Globus pallidus (tissue), 1 donor: ENCODE data around the gene ENTREP3.
A peak's percentile ranks its signal among the peaks of the same experiment; 100 is the strongest.
"Not testable (repeated sequence)": the region's sequence is repeated elsewhere in the genome, so short reads cannot be mapped to it uniquely, and the experiment has no call there.

Experiments
- DNase-seq: peaks from one replicate; pipeline ENCODE4 v3.0.0-alpha.2; 2015; ENCODE audit warnings: low spot score

The ENTREP3 gene, protein sequence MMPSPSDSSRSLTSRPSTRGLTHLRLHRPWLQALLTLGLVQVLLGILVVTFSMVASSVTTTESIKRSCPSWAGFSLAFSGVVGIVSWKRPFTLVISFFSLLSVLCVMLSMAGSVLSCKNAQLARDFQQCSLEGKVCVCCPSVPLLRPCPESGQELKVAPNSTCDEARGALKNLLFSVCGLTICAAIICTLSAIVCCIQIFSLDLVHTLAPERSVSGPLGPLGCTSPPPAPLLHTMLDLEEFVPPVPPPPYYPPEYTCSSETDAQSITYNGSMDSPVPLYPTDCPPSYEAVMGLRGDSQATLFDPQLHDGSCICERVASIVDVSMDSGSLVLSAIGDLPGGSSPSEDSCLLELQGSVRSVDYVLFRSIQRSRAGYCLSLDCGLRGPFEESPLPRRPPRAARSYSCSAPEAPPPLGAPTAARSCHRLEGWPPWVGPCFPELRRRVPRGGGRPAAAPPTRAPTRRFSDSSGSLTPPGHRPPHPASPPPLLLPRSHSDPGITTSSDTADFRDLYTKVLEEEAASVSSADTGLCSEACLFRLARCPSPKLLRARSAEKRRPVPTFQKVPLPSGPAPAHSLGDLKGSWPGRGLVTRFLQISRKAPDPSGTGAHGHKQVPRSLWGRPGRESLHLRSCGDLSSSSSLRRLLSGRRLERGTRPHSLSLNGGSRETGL

DNA sequence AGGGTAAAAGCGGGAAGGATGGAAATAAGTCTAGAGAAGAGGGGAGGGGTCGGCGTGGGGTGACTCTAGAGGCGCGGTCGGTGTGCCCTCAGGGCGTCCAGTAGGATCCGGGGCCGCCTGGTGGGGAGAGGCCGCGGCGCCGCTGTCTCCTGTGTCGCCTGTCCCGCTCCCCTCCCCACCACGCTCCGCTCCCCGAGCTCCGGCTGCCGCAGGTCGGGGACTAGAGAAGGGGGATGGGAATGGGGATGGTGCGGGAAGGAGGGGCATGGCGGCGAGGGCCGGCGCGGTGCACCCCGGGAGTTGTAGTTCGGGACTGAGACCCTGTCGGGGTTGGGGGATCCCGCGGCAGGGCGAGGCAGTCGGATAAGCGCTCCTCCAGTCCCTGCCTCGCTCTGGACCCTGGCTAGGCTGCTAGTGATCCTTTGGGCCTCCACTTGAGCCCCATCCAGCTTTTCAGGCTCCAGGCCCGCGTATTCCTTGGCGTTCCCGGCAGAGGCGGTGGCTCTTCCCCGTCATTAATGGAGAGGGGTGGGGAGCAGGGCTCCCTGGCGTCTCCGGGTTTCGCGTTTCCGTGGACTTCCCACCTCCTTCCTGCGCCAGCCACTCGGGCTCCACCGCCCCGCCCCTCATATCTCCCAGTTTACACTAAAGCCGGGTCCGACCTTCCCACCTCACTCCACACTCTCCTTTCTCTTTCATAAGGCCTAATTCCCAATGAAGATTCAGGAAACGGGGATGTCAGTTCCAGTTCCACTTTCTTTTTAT is at the start of gene ENTREP3:
ENTREP3 (minus strand) TSS at position 241 of the 765 bp plus-strand sequence. CDS start 606 bp downstream, outside the sequence.
- peak; percentile 89 for DNase-seq

DNA sequence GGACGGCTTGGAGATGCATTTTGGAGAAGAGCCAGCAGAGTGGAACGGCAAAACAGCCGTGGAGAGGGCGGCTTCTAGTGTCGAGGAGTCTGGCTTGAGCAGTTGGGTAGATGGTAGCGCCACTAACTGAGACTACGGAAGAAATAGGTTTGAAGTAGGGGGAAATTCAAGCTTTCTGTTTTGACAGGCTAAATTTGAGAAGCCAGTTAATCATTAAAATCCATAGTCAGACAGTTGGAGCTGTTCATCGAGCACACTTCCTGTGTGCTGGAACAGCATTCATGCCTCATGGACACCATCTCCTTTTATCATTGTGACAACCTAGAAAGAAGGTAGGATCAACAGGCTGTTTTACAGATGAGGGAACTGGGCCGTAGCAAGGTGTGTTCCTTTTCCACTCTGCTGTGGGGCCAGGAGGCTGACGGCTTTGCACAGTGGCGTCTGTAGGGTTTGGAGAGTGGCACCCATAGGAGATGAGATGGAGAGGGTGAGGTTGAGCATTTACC is 49.3 kb upstream of the ENTREP3 start:
- DNase-seq, result no peak

DNA sequence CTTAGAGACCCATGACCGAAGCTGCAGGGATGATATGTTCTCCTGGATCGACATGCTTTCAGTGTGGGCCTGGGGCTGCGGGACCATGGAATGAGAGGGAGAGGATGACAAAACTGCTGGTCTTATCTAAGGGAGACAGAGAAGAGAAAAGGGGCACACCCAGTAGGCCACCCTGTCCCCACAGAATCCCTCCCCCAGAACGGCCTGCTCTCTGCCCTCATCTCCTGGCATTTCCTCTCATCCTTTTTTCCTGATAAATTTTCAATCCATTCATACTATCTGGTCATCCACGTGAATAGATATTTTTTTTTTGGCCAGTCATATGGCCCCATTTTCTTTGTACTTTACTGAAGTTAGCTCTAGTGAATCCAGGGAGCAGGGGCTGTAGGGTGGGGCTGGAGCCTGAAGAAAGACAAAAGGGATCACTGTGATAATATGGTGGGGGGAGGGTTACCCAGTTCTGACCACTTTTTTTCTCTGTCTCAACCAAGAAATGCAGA is 46.1 kb upstream of the ENTREP3 start, which contains the start of gene PKLR:
PKLR (minus strand) TSS at position 97 of the 500 bp plus-strand sequence; CDS start at position 54, 43 bp downstream.
- DNase-seq, result no peak

DNA sequence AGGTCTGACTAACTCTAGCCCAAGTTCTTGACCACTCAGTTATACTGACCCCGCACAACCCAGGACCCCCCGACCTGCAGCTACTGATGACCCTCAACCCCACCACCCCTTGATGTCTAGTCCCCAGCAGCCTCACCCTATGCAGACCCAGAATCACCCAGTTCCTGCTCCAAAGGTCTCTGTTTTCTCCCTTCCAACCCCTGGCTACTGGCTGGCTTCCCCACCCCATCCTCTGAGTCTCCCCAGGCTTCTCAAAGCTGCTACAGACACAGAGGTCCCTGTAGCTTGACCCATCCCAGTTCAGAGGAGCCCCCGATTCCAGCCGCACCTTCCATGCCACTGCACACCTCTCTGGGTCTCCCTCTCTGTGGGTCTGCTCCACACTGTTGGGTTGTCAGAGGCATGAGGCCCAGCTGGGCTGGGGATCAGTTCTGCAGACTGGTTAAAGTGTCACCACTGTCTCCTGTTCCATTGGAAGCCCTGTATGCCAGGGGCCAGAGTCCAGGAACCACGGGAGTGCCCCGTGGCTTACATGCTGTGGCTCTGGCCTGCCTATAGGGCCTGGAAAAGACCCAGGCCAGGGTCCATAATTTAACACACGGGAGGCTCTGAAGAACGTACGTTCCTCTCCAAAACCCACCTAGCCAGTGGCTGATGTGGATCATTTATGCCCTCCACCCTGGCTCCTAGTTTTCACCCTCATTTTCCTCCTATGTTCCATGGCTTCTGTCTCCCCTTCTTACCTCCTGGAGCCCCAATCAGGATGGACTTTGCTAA is 45.5 kb upstream of the ENTREP3 start:
- no peak for DNase-seq

DNA sequence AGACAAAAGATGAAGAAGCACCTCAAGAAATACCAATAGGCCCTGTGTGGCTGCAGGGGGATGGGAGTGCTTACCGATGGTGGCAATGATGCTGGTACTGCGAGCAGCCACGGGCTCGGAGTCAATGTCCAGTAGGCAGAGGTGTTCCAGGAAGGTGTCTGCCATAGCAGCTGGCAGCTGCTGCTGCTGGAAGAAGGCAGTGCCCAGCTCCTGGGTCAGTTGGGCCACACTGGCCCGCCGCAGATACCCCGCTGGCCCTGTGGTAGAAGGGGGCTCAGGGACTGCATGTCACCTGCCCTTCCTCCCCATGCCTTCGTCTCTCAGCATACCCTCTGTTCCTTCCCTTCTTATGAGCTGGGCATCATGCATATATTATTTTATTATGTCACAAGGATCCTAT is 44.7 kb upstream of the ENTREP3 start:
- no peak for DNase-seq

DNA sequence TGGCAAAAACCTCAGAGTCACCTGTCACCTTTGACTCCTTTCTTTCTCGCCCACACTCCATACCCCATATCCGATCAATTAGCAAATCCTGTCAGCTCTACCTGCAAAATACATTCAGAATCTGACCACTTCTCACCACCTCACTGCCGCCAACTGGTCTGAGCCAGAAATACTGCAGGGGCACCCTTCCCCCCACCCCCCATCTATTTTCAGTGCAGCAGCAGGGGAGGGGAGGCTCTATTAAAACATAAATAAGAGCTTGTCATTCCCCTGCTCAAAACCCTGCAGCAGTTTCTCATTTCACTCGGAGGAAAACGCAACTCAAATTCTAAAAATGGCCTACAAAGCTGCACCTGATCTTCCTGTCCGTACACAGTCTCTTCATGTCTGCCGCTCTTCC is 42.1 kb upstream of the ENTREP3 start:
- DNase-seq, result no peak

DNA sequence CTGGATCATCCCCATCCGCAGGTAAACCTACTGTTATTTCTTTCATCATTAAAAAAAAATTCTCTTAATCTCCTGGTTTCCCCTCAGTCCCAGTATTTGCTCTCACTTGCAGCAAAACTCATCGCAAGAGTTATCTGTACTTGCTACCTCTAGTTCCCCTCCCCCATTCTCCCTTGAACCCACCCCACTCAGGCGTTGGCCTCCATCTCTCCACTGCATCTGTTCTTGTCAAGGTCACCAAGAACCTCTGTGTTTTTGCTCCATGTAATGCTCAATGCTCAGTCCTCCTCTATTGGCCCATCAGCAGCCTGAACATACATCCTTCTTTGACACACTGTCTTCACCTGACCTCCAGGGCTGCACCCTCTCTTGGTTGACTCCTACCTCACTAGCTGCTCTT is 41.4 kb upstream of the ENTREP3 start:
- no peak for DNase-seq

DNA sequence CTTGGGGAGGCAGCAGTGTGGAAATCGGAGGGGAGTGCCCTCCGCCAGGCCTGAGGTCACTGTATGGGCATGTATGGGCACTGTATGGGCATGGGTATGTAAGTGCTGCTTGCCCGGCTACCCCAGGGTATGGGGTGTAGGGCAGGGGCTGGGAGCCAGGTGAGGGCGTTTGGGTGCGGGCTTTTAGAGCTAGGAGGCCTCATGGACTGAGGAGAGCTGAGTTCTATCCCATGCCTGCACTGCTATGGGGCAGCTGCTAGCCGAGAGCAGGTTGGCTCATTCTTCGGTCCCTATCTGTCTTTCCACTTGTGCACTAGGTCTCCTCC is 40.6 kb upstream of the ENTREP3 start:
- no peak for DNase-seq

DNA sequence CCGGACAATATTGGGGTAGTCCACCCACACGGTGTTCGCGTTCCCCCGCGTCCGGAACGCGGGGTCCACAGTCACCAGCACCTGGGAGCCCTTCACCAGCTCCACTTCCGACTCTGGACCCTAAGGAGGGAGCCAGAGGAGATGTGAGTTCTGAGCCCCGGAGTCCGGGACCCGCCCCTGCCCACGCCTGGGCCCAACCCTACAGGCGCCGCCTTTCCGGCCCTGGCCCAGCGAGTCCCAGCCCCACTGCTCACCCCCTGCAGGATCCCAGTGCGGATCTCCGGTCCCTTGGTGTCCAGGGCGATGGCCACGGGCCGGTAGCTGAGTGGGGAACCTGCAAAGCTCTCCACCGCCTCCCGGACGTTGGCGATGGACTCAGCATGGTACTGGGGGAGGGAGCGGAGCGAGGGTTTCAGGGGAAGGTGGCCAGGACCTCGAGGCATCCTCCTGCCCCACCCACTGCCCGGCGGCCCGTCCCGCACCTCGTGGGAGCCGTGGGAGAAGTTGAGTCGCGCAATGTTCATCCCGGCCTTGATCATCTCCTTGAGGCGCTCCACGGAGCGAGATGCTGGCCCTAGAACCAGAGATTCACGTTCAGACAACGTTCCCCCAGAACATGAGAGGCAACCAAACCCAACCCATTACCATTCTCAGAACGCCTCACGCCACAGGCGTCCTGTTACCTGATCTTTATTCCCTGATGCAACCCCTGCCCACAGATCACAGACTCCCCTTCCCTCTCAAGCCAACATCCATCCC is 40.1 kb upstream of the ENTREP3 start:
- no peak for DNase-seq

DNA sequence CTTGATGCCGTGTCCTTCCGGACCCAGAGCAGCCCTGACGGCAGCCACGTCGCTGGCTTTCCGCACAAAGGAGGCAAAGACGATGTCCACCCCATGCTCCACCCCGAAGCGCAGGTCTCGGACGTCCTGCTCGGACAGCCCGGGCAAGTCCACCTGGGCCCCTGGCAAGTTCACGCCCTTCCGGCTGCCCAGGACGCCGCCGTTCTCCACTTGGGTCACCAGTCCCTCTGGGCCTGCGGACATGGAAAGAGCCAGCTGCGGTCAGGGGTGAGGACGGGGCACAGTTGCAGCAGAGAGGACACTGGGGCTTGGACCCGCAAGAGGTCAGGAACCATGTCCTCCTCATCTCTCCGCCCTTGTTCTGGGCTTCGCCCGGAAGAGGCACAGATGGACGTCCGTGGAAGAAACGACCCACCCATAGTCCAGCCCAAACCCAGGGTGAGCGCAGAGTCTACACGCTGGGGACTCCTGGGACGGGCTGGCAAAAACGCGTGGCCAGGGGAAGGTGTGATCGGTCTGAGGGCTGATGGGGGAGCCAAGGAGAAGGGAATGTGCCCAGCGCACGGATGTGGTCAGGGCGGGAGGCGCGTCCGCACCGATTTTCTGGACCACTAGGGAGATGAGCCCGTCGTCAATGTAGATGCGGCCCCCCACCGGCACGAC is 39.4 kb upstream of the ENTREP3 start:
- no peak for DNase-seq

DNA sequence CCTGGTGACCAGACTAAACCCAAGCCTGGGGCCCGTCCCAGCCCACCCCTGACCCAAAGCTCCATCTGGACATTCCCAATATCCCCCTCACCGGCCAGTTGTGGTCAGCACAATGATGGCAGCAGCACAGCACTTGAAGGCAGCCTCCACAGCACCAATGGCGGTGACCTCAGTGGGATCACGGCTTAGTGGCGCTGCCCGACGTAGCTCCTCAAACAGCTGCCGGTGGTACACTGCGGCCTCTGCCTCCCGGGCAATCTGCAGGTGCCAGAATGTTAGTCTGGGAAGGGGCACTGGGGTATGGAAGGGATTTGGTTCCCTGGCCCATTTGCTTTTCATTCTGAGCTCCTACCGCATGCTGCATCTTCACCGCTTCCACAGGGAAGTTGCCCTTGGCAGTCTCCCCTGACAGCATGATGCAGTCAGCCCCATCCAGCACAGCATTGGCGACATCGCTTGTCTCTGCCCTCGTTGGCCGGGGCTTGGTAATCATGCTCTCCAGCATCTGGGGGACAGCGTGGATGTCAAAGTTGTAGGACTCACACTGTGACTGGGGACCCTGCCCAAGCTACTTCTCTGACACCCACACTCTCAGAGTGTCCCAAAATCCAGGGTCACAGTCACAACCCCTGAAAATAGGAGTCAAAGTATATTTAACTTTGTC is 37.9 kb upstream of the ENTREP3 start:
- DNase-seq, result no peak

DNA sequence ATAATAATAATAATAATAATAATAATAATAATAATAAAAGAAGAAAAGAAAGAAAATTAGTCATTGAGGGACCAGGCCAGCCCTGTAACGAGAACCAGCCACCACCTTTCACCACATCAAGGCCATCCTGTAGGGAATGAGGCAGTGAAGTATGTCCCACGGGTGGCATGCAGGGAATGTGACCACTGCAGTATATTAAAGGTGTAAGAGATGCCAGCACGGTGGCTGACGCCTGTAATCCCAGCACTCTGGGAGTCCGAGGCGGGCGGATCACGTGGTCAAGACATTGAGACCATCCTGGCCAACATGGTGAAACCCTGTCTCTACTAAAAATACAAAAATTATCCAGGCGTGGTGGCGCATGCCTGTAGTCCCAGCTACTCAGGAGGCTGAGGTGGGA is 35.7 kb upstream of the ENTREP3 start:
- DNase-seq, result not testable (repeated sequence)

DNA sequence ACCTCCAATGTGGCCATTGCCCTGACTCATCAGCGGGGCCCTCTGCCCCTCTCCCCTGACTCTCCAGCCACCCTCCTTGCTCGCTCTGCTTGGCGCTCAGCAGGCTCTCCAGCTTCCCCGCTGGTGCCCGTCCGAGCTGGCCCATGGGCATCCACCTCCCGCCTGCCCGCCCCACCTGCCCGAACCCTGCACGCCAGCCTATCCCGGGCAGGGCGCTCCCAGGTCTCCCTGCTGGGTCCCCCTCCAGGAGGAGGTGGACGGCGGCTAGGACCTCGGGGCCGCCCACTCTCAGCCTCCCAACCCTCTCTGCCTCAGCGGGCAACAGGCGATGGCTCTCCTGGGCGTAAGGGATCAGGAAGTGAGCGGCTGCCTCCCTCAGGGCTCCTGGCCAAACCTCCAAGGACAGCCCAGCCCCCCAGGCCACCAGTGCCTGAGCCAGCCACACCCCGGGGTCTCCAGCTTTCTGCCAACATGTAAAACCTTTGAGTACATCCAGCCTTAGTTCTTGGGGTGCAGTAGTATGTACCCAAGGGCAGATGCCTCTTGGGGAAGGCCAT is 32.8 kb upstream of the ENTREP3 start:
- DNase-seq, result no peak

DNA sequence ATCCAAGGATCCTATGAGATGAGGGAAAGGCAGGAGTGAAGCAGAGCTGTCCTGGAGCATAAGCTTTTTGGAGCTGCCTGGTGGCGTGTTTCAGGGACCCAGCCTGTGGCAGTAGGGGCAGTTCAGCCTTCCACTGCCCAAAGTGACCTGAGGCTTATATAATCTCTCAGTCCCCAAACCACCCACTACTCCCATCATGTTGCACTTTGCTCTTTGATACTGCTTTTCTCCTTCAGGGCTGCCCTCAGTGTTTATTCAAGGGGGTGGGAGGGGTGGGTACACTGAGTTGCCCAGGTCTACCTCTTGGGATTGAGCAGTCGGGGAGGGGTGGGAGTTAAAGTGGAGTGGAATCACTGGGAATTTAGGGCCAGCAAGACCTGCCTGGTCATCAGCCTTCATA is 31.3 kb upstream of the ENTREP3 start:
- no peak for DNase-seq

DNA sequence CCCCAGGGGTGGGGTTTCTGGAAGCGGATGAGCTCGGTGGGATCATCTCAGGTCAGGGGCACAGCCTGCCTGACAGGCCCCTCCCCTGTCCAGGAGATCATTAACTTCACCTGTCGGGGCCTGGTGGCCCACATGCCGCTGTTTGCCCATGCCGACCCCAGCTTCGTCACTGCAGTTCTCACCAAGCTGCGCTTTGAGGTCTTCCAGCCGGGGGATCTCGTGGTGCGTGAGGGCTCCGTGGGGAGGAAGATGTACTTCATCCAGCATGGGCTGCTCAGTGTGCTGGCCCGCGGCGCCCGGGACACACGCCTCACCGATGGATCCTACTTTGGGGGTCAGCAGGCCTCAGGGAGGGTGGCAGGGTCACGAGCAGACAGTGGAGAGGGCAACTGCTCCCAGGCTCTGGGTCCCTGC is 30.4 kb upstream of the ENTREP3 start:
- no peak for DNase-seq

DNA sequence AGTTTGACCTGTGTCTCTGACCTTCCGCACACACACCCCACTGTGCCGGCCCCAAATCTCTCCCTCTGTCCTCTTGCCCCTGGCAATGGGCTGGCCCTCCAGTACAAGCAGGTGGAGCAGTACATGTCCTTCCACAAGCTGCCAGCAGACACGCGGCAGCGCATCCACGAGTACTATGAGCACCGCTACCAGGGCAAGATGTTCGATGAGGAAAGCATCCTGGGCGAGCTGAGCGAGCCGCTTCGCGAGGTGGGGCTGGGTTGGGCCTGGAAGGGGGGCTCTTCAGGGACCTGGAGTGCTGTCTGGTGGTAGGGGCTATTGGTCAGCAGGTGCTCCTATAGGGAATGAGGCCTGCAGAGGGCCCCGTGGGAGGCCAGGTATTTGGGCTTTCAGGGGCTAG is 29.8 kb upstream of the ENTREP3 start:
- no peak for DNase-seq

DNA sequence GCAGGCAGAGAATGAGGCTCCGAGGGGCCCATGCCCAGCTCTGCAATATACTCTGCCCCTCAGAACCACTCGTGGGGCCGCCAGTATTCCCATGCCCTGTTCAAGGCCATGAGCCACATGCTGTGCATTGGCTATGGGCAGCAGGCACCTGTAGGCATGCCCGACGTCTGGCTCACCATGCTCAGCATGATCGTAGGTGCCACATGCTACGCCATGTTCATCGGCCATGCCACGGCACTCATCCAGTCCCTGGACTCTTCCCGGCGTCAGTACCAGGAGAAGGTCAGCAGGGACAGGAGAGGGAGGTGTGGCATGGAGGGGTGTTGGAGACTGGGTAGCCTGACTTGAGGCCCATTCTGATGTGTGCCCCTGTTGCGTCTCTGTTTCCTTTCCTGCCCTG is 29.2 kb upstream of the ENTREP3 start:
- no peak for DNase-seq

DNA sequence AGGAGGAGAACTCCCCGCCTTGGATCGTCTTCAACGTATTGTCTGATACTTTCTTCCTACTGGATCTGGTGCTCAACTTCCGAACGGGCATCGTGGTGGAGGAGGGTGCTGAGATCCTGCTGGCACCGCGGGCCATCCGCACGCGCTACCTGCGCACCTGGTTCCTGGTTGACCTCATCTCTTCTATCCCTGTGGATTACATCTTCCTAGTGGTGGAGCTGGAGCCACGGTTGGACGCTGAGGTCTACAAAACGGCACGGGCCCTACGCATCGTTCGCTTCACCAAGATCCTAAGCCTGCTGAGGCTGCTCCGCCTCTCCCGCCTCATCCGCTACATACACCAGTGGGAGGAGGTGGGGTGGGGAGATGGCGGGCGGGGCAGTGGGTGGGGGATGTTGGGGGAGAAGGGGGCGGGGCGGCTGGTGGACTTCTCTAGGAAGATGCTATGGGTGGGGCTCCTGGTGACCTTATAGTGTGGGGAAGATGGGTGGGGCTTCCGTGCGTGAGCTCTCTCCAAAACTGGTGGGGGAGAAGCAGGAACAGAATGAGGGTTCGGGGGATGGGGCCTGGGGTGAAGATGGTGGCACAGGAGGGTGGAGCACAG is 27.3 kb upstream of the ENTREP3 start:
- DNase-seq, result no peak

DNA sequence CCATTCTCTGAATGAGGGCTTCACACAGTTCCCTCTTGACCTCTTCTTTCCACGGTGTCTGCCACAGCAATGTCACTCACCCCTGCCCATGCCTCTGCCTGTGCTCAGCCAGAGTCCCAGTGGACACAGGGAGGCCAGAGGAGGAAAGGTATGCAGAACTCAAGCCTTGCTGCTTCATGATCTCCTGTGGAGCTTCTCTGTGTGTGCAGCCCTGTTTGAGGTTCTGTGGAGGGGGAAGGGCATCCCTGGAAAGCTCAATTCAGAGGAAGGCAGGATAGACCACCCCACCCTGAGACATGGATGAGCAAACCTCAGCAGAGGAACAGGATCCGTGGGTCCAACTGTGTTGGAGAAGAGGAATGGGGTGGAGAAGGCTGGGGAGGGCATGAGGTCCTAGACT is 24.0 kb upstream of the ENTREP3 start:
- no peak for DNase-seq
